Activated CD4-positive, alpha-beta T cell treated with anti-CD3 and anti-CD28 coated beads for 24 hours (primary cell): ENCODE results near the gene ULK2.

Experiments
- DNase-seq, 2 donors: peaks; one replicate each; pipeline ENCODE4 v3.0.0-alpha.2; 2020; ENCODE audit warnings: low read depth in 2 of 2

ULK2 gene

GRCh38 chr17:19726631-19727376, 140.9 kb downstream of the ULK2 start:
- no peak for DNase-seq

GRCh38 chr17:19725486-19725885, 142.2 kb downstream of the ULK2 start:
- DNase-seq, result no peak

- DNase-seq, result peak; percentile 8 to 29
Observed at GRCh38 chr17:19724501-19725420, 143.0 kb downstream of the ULK2 start.

DNA sequence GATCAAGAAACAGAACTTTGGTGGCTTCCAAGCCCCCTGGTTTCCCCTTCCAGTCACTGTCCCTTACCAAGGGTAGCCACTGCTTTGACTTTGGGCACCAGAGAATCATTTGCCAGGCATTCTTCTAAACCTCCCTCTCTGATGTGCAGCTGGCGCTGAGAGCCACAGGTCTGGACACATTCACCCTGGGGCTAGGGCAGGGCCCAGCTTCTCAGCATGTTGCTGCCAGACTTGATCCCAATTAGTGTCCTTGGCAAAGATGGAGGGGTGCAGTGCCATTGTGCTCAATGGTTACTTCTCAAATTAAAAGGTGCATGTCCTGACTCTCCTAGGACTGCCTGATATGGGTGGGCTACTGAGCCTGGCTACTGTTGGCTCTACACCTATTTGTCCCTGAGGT, 143.8 kb downstream of the ULK2 start:
- DNase-seq, result no peak
